Fibroblast of gingiva (primary cell): ENCODE data around the gene EML3.
A peak's percentile ranks its signal among the peaks of the same experiment; 100 is the strongest.
"Not testable (repeated sequence)": the region's sequence is repeated elsewhere in the genome, so short reads cannot be mapped to it uniquely, and the experiment has no call there.

Experiments
- DNase-seq: peaks from one replicate; pipeline ENCODE4 v3.0.0-alpha.2; 2011; ENCODE audit warnings: low read depth

Gene EML3

DNA sequence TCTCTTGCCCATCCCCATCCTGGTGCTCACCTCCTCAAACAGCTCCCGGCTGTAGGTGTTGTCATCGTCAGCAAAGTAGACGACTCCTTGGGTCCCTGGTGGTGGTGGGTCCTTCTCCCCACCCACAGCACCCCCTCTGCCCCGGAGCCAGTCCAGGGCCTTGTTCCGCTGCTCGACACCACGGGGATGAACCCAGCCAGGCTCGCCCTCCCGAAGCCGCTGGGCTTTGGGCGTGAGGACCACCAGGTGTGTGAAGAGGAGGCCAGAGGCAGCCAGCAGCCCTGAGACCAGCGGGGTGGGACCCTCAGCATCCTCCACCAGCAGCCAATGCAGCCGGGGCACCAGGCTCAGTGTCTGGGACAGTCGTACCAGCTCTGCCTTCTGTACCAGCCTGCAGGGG, 4.4 kb upstream of the EML3 start:
- not testable (repeated sequence) for DNase-seq

DNA sequence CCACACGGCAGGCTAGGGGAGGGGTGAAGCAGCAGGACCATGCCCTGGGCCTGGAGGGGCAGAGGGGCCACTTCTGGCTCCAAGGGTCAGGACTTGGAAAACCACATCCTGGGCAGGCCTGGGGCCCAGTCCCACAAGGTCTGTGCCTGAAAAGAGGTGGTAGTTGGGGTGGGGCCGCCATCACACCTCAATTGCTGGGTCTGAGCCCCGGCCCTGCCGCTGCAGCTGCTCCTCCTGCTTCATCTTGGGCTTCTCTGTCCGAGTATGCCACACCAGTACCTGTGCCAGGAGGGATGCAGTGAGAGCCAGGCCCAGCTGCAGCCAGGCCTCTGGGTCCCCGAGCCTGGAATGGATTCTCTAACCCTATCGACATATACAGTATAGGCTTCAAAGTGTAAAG, 2.9 kb upstream of the EML3 start:
- DNase-seq, result no peak

DNA sequence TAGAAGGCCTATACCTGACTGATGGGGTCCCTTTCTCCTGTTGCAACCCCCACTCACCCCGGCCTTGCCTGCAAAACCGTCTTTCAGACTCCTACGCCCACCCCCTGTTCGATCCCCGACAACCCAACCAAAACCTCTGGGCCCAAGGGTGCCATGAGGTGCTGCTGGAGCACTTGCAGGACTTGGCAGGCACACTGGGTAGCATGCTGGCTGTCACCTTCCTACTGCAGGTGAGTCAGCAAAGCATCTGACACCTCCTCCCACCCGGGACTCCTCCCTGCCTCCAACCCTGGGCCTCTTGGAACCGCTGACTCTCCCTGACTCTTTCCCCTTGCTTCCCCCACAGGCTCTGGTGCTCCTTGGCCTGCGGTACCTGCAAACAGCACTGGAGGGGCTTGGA, 1.7 kb upstream of the EML3 start:
- no peak for DNase-seq

DNA sequence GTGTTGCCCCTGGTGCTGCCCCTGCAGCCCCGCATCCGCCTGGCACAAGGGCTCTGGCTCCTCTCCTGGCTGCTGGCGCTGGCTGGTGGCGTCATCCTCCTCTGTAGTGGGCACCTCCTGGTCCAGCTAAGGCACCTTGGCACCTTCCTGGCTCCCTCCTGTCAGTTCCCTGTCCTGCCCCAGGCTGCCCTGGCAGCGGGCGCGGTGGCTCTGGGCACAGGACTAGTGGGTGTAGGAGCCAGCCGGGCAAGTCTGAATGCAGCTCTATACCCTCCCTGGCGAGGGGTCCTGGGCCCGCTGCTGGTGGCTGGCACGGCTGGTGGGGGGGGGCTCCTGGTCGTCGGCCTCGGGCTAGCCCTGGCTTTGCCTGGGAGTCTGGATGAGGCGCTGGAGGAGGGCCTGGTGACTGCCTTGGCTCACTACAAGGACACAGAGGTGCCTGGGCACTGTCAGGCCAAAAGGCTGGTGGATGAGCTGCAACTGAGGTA, 760 bp upstream of the EML3 start:
- DNase-seq, result no peak

DNA sequence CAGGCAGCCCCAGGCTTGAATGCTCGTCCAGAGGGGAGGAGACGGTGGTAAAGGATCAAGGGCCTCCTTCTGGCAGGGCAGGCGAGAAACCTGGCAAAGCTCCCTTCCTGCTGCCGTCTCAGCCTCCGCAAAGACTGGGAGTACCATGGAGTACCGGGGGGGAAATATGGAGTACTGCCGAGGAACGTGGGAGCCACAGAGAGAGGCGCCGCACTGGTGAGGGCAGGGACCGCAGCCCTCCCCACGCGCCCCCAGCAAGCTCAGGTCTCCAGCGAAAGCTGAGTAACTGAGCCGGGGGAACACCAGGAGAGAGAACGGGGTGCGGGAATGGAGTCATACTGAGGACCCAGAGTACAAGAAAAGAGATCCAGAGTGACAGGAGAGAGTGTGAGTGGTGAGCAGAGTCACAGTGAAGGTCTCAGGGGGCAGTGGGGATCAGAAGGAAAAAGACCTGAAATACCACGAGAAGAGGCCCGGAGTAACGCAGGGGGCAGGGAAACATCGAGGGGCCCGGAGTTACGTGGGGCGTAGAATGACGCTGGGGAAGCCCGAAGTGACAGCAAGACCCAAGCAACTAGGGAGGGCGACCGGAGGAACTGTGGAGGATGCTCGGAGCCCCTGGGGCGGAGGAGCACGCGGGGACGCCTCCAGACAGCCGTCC, 740 bp downstream of the EML3 start:
- DNase-seq, result peak; percentile 75

DNA sequence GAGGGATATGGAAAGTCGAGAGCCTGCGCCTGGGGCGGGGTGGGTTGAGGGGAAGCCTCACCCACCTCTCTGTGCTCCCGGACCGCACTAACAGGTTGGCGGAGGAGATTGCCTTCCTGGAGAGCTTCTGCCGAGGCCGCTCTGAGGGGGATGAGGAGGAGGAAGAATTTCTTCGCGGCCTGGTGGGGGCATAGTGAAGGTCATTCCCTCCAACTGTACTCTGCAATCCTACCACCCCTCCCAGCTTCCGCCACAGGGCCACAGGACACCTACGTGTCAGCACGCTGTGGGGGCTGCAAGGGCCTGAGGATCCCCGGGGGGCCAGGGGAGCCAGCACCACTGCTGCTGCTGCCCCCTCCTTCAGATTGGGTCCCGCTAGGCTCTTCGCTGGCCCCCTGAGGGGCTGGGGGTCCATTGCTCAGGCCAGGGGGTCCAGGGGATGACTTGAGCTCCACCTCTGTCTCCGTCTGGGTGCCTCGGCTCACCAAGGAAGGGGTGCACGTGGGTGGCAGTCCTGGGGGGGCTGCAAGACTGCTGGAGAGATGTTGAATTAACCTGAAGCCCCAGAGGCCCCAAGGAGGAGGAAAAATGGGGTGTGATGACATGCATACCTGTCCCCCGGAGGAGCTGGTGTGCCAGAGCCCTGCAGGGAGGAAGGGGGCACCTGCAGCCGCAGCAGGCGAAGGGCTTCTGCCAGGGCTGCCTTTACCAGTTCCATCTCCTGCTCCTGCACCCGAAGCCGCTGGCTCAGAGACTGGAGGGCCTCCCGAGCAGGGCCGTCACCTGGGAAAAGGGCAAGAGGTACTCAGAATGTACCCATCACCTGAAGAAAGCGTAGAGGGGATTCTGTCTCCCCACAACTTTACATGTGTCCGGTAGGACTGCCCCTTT, 1.5 kb downstream of the EML3 start:
- DNase-seq, result no peak

DNA sequence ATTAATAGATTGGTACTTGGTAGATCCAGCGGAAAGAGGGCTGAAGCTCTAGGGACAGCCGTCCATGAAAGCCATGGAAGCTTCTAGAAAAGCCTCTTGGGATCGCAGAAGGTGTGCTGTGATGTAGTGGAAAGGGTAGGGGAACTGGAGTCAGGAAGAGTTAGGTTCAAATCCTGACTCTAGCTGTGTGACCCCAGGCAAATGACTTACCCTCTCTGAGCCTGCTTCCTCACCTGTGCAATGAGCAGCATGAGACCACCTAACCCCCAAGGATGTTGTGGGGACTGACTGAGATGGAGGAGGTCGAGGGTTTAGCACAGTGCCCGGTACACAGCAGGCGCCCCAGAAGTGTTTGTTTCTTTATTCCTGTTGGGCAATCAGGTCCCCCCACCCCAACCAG, 2.2 kb downstream of the EML3 start:
- no peak for DNase-seq

DNA sequence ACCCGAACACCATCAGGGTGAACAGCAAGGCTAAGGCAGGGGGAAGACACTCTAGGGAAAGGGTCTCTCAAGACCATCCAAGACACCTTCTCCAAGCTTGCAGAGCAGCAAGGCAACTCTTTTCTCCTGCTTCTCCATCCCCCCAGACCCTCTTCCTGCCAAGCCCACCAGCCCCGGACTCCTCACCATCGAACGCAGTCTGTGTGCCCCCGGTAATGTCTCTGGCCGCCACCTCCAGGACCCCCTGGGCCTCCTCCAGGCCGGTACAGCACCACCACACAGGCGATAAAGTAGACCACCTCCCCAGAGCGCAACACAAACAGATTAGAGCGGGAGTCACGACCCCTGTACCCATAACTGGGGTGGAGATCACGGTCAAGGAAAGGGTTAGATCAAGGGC, 3.8 kb downstream of the EML3 start:
- DNase-seq, result no peak

DNA sequence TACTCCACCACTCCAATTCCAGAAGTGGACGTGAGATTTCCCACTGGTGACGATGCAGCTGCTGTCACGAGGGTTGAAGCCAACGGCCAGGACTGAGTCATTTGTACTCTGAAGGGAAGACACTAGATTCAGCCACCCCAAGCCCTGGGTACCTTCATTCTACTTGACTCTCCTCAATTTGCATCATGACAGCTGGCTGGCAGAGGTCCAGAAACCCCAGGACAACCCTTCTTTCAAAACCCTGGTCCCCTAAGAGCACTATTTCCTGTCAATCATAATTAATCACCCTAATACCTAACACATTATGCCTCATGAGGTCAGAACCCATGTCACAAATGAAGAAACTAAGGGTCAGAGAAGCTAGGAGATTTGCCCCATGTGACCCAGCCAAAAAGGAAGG, 4.9 kb downstream of the EML3 start:
- DNase-seq, result no peak

DNA sequence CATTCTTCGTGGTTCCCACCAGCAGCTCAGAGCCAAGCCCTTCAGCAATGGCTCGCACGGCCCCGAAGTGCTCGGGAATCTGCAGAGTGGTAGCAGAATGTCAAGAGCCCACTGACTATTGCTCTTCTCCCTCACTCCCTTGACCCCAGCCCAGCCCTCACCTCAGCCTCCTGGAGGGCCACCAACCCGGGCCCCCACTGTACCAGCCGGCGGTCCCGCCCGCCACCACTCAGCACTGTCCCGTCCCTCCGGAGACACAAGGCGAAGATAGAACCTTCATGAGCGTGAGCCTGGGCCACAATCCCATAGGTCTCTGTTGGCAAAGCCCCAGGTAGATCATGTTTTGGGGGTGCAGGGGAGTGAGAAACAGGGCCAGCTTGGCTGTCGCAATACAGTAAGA, 6.7 kb downstream of the EML3 start:
- DNase-seq, result no peak

DNA sequence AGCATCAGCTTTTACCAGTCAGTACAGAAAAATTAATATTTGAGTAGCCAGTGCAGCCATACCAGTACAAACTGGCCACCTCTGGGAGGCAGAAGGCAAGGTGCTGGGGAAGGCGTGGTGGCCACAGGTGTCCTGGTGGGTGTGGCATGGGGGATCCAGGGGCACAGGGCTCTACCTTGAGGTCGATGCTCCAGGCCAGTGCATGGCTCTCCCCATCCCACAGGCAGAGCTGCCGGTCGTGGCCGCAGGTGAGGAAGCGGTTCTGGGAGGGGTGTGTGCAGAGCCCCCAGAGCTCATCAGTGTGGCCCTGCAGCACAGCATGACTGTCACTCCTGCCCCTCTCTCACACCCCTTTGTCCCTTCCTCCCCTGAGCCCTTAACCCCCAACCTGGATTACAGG, 7.1 kb downstream of the EML3 start:
- no peak for DNase-seq

DNA sequence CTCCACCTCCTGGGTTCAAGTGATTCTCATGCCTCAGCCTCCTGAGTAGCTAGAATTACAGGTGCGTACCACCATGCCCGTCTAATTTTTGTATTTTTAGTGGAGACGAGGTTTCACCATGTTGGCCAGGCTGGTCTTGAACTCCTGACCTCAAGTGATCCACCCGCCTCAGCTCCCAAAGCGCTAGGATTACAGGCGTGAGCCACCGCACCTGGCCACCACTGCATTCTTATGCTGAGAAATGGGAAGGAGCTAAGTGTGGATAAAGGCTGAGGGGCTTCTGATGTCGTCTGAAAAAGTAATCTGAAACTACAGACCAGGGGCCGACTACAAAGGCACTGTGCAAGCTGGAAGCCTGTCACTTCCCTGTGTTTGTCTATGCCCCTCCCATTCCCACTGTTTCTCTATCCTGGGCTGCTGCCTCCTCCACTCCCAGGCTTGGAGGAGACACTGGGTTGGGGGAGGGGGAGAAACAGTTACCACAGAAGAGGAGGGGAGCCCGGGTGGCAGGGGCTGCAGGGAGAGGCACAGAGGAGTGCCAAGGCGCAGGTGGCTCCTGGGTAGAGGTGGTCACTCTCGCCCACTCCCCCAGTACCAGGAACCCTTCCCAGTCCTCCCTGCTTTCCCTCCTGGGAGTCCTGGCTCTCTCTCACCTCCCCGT, 8.0 kb downstream of the EML3 start:
- DNase-seq, result no peak

DNA sequence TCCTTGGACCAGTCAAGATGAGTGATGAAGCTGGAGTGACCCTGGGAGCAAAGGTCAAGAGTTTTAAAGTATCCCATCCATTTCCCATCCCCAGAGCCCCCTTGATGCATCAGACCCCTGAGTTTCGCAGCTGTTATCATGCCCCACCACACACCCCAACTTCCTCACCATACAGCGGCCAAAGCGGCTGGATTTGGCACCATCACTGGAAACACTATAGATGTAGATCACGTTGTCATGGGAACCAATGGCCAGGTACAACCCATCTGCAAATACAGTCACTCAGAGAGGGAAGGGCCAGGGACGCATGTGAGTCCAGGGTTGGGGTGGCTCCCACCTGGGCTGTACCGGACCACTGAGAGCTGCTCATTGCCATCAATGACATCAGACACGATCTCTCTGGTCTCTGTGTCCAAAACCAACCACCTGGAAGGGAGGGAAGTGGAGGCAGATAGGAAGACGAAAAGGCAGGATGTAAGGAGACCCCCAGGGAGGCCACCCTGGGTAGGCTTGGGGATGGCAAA, 8.7 kb downstream of the EML3 start:
- DNase-seq, result no peak

DNA sequence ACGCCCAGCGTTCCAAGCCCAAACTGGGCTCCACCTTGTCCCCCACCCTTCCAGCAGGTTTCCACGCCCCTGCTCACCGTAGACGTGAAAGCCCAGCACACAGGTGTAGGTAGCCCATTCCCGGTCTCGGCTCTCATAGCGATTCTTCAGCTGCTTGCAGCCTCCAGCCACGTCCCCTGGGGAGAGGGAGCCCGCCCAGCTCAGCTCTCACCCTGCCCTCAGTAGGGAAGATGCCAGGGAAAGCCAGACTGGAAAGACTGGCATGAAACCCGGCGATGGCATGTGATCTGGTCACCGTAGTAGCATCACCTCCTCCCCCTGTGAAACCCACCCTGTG, 9.5 kb downstream of the EML3 start:
- DNase-seq, result peak; percentile 34

DNA sequence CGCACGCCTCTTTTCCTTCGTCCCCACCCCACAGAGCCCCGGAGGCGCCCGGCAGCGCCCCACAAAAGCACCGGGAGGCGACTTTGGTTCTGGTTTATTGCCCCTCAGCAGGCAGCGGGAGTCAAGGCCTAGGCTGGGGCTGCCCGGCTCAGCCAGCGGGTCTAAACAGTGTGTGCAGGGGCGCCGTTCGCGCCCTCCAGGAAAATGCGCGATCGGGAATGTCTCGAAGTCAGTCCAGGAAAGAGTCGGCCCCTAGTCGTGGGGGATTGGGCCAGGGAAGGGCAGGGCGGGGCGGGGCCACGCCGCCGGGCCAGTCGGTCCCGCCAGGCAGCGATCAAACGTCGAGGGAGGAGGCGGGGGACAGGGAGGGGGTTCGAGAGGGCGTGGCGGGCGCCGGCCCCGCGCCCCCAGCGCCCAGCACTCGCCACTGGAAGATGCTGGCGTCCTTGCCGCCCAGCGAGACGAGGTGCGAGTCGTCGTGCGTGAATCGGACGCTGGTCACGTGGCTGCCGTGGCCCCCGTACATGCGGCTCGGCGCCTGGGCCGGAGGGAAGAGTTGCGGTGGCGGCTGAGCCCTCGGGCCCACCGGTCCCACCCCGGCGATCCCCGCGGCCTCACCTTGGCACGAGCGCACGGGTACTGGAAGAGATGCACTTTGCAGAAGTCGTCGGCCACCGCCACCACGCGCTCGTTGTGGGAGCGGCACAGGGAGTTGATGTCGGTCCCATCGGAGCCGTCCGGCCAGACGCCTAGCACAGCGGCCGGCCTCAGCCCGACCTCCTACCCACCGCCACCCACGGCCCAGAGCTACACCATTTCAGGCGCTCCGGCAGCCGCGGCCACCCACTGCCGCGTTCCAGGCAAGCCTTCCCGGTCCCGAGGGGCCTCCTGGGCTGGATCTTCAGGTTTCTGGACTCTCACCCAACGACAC, 10.2 kb downstream of the EML3 start:
- peak; percentile 69 for DNase-seq

DNA sequence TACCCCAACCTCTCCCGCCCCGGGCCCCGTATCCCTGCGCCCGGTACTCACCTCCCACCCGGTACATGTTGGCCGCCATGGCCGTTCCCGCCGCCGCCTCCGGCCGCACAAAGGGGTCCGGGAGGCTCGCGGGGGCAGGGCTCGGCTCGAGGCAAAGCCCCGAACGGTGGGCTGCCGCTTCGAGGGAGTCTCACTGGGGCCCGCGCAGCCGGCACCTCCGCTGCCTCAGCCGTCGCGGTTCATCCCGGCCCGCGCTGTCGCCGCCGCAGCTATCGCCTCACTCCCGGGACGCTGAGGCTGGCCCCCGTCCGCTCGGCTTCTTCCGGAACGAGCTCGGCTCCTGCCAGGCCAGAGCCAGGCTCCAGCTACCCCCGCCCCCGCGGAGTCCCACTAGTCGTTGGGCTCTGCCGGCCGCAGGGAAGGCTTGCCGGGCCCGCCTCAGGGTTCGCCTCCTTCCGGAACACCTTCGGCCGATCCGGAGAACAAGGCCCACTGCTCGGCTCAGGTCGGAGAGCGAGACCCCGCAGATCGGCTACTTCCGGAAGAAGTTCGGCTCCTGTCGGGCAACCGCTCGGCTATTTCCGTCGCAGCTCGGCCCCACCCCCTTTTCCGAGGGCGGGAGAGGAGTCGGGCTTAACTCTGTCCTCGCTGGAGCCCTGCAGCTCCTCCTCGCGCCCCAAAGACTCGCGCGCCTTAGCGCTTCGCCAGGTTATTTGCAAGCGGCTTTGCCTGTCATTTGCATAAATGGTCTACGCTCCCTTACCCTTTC, 11.0 kb downstream of the EML3 start, which contains the start of gene MTA2:
TSS of gene MTA2 (minus strand) at position 494 of the 769 bp plus-strand sequence. CDS start at position 79, 415 bp downstream.
- DNase-seq, result peak; percentile 97

DNA sequence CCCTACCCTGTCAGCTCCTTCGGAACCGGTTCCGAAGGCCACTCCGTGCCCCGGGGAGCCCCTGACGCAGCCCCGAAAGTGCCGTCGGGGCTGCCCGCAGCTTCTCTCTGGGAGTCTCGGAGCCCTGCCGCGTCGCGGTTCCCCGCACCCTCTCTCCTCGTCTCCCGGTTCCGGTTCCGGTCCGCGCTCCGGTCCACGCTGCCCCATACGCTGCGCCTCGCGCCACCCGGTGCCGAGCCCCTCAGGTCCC, 11.5 kb downstream of the EML3 start:
- no peak for DNase-seq

DNA sequence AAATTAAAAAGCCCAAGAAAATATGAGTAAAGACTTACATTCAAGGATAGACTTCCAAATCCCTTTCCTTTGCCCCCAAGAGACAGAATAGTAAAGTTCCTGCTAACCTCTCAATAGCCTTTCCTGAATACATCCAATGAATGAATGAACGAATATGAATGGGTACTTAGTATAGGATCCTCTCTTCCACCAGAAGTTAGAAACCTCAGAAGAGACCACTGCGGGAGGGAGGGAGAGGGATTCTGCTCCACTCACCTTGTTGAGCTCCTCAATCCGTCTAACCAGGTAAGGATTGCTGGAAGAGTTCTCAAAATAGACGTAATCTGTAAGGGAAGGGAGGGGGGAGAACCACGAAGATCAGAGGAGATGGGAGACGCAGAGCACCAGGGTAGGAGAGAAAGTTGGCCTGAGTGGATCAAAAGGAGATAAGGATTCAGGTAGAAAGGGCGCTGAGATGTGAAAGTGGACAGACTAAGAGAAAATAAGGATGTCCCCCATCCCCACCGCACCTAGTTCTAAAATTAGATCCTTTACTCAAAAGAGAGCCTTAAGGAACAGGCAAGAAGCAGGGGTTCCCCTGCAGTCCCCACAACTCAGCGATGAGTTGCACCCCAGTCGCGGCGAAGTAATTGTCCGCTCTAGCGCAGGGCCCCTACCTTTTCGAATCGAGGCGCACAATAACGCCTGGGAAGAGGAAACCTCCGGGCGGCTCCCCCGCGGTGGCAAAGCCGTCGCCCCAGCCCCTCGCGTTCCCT, 12.0 kb downstream of the EML3 start:
- DNase-seq, result no peak

DNA sequence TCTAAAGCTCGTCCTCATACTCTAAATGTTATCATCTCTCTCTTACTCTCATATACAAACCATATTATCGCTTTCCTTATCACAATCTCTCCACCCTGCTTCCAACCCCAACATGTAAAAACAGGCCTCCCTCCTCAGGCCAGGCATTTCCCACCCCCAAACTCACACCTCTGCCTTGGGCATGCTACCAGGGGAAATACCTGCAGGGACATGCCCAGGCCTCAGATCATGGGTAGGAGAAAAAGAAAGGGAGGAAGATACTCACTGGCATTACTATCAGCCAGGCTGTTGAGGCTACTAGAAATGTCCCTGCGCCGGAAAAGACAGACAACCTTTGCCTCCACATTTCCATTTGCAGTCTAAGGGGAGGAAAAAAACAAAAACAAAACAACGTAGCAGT, 12.7 kb downstream of the EML3 start:
- no peak for DNase-seq

DNA sequence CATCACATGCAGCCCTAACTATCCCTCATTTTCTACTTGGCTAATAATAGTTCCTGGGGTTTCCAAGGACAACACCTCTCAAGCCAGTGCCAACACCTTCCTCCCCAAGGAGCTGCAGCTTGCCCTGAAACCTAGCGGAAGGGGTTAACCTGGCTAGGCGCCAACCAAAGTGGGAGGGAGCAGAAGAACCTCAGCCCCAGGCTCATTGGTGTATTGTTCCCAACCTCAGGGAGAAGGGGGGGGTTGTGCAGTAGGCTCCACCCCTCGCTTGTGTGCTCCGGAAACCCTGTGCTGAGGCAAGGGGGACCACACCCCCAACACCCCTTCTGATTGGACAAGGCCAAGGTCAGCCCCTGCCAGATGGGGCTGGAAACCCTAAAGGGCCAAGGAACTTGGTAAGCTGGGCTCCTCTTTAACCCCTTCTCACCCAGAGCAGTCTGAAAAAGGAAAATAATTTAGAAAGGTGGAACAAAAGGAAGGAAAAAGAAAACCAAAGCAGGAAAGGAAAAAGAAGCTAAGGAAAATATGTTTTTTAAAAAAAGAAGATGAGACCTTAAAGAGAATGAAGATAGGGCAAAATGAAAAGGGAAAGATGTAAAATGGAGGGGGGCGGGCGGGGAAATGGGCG, 13.4 kb downstream of the EML3 start:
- DNase-seq, result peak; percentile 99
